ENCODE data around the gene NAT10.

Gene NAT10

DNA sequence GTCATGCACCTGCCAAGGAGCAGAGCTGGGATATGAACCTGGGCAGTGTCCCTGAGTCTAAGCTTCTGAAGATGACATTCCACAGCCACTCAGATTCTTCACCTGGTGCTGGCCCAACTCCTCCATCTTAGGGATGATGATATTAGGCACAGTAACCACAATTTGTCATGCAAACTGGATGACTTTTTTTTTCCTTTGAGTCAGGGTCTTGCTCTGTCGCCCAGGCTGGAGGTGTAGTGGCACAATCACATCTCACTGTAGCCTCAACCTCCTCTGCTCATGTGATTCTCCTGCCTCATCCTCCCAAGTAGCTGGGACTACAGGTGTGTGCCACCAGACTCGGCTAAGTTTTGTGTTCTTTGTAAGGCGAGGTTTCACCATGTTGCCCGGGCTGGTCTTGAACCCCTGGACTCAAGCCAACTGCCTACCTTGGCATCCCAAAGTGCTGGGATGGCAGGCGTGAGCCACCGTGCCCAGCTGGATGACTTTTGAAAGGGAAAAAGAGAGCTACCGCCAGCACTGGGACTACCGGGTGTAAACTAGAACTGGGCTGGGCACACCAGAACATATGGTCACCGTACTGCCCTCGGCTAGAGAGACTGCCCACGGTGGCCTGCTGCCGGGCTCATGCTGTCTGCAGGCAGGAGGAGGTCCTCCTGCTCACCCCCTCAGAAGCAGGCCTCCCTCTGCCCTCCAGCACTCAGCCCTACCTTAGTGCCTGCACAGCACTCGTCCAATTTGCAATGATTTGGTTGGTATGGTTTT, 77.7 kb downstream of the NAT10 start:
- Histone ChIP-seq H3K27me3 (ENCODE audit: insufficient read depth, low read length) (no peaks in the 10 kb centered on the region), H3K4me3 (ENCODE audit: low read length) (no peak overlapping the region), H3K36me3 (ENCODE audit: insufficient read depth, low read length) (no peaks in the 10 kb centered on the region), H2AFZ (ENCODE audit: low read depth, low read length) (no peak overlapping the region), H3K9me3 (ENCODE audit: low read length) (no peaks in the 10 kb centered on the region), H3K4me1 (ENCODE audit: insufficient read depth, low read length) (peaks cover 16% of the 10 kb centered on the region)

DNA sequence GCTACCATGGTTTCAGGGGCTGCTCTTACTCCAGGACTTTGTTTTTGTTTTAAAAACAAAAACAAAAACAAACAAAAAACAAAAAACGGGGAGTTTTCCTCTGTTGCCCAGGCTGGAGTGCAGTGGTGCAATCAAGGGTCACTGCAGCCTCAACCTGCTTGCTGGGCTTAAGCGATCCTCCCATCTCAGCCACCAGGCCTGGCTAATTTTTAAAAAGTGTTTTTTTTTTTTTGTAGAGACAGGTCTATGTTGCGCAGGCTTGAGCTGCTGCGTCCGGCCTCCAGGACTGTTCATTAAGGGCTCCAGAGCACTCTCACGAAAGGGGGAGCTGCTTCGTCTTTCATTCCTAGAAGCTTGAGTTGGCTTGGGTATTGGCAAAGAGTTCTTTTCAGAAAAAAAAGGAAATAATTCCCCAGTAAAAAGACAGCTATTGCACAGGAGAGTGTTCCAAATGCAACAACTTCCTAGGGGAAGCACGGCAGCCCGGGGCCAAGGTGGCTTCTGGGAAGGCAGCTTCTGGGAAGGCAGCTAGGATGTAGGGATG, 78.5 kb downstream of the NAT10 start:
- H3K4me3 ChIP-seq (ENCODE audit: low read length): no peak overlapping the region
- H3K36me3 ChIP-seq (ENCODE audit: insufficient read depth, low read length): no peaks in the 10 kb centered on the region
- H2AFZ ChIP-seq (ENCODE audit: low read depth, low read length): no peak overlapping the region
- H3K9me3 ChIP-seq (ENCODE audit: low read length): no peaks in the 10 kb centered on the region
- peaks cover 24% of the 10 kb centered on the region for H3K4me1 ChIP-seq (ENCODE audit: insufficient read depth, low read length)
- H3K27me3 ChIP-seq (ENCODE audit: insufficient read depth, low read length): no peaks in the 10 kb centered on the region

GRCh38 chr11:34184505-34185015, 79.1 kb downstream of the NAT10 start:
- H3K4me1 ChIP-seq (ENCODE audit: insufficient read depth, low read length): peaks cover 25% of the 10 kb centered on the region
- no peak overlapping the region for H2AFZ ChIP-seq (ENCODE audit: low read depth, low read length)
- H3K36me3 ChIP-seq (ENCODE audit: insufficient read depth, low read length): no peaks in the 10 kb centered on the region
- no peaks in the 10 kb centered on the region for H3K9me3 ChIP-seq (ENCODE audit: low read length)
- no peak overlapping the region for H3K4me3 ChIP-seq (ENCODE audit: low read length)
- H3K27me3 ChIP-seq (ENCODE audit: insufficient read depth, low read length): no peaks in the 10 kb centered on the region

GRCh38 chr11:34185926-34186841, 80.8 kb downstream of the NAT10 start:
- H3K4me1 ChIP-seq (ENCODE audit: insufficient read depth, low read length): peaks cover 25% of the 10 kb centered on the region
- peak overlapping the region; percentile 68 for H2AFZ ChIP-seq (ENCODE audit: low read depth, low read length)
- no peaks in the 10 kb centered on the region for H3K9me3 ChIP-seq (ENCODE audit: low read length)
- peak overlapping the region; percentile 41 for H3K4me3 ChIP-seq (ENCODE audit: low read length)
- no peaks in the 10 kb centered on the region for H3K27me3 ChIP-seq (ENCODE audit: insufficient read depth, low read length)
- H3K36me3 ChIP-seq (ENCODE audit: insufficient read depth, low read length): no peaks in the 10 kb centered on the region

- Histone ChIP-seq H3K9me3 (ENCODE audit: low read length) (no peaks in the 10 kb centered on the region), H3K4me3 (ENCODE audit: low read length) (no peak overlapping the region), H2AFZ (ENCODE audit: low read depth, low read length) (no peak overlapping the region), H3K36me3 (ENCODE audit: insufficient read depth, low read length) (no peaks in the 10 kb centered on the region), H3K27me3 (ENCODE audit: insufficient read depth, low read length) (no peaks in the 10 kb centered on the region), H3K4me1 (ENCODE audit: insufficient read depth, low read length) (peaks cover 32% of the 10 kb centered on the region)
These were observed 82.8 kb downstream of the NAT10 start for GRCh38 chr11:34188181-34188580.

GRCh38 chr11:34189191-34189590, 83.8 kb downstream of the NAT10 start:
- Histone ChIP-seq H3K4me3 (ENCODE audit: low read length) (no peak overlapping the region), H3K27me3 (ENCODE audit: insufficient read depth, low read length) (no peaks in the 10 kb centered on the region), H3K4me1 (ENCODE audit: insufficient read depth, low read length) (peaks cover 40% of the 10 kb centered on the region), H2AFZ (ENCODE audit: low read depth, low read length) (no peak overlapping the region), H3K36me3 (ENCODE audit: insufficient read depth, low read length) (no peaks in the 10 kb centered on the region), H3K9me3 (ENCODE audit: low read length) (no peaks in the 10 kb centered on the region)

DNA sequence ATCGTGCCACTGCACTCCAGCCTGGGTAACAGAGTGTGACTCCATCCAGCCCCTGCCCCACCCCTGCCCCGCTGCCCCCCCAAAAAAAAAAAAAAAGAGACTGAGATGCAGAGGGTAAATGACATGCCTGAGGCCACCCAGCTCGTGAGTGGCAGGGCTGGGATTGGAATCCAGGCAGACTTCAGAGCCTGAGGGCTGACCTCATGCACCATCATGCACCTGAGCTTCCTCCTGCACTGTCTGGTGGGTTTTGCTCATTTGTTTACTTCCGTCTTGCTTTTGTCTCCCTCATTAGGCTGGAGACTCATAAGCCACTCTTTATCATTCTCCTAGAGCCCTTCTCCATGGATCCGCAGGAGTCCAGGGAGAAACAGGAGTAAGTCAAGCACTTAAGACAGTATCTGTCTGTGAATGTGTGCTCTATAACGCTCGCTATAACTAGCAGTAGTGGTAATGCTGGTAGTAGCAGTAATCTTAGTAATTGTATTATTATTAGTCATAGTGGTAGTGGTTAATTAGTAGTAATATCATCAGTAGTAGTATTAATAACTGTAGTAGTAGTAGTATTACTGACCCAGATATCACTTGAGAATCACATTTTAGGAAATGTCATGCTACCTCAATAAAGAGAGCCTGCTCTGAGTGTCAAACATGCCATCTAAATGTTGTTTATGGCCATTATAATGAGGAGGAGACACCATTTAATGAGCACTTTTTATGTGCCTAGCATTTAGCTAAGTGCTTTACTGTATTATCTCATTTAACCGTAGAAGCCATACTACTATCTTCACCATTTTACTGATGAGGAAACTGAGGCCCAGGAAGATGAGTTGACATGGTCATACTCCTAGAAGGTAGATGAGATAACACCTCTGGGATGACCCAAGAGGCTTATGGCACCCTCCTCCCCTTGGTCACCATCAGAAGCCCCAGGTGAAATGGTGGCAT, 85.0 kb downstream of the NAT10 start:
- Histone ChIP-seq H2AFZ (ENCODE audit: low read depth, low read length) (no peak overlapping the region), H3K4me3 (ENCODE audit: low read length) (no peak overlapping the region), H3K27me3 (ENCODE audit: insufficient read depth, low read length) (no peaks in the 10 kb centered on the region), H3K36me3 (ENCODE audit: insufficient read depth, low read length) (no peaks in the 10 kb centered on the region), H3K4me1 (ENCODE audit: insufficient read depth, low read length) (peaks cover 40% of the 10 kb centered on the region), H3K9me3 (ENCODE audit: low read length) (no peaks in the 10 kb centered on the region)

DNA sequence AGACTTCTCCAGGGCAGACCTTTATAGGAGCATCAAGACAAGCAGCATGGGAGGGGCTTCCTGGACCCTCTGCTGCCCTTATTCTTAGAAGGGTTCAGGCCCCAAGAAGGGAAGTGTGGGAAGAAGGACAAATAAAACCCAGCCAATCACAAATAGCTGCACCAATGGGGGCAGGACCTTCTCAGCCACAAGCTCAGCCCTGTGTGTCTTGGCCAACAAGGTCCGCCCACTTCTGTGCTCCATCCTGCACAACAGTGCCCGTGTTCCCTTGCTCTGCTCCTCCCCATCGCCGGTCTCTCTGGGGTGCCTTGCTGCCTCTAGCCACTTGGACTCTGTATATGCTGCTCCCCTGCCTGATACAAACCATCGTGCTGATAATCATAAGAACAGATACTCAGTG, 86.1 kb downstream of the NAT10 start:
- H3K9me3 ChIP-seq (ENCODE audit: low read length): no peaks in the 10 kb centered on the region
- H3K36me3 ChIP-seq (ENCODE audit: insufficient read depth, low read length): no peaks in the 10 kb centered on the region
- no peak overlapping the region for H2AFZ ChIP-seq (ENCODE audit: low read depth, low read length)
- no peaks in the 10 kb centered on the region for H3K27me3 ChIP-seq (ENCODE audit: insufficient read depth, low read length)
- H3K4me3 ChIP-seq (ENCODE audit: low read length): no peak overlapping the region
- peaks cover 31% of the 10 kb centered on the region for H3K4me1 ChIP-seq (ENCODE audit: insufficient read depth, low read length)

DNA sequence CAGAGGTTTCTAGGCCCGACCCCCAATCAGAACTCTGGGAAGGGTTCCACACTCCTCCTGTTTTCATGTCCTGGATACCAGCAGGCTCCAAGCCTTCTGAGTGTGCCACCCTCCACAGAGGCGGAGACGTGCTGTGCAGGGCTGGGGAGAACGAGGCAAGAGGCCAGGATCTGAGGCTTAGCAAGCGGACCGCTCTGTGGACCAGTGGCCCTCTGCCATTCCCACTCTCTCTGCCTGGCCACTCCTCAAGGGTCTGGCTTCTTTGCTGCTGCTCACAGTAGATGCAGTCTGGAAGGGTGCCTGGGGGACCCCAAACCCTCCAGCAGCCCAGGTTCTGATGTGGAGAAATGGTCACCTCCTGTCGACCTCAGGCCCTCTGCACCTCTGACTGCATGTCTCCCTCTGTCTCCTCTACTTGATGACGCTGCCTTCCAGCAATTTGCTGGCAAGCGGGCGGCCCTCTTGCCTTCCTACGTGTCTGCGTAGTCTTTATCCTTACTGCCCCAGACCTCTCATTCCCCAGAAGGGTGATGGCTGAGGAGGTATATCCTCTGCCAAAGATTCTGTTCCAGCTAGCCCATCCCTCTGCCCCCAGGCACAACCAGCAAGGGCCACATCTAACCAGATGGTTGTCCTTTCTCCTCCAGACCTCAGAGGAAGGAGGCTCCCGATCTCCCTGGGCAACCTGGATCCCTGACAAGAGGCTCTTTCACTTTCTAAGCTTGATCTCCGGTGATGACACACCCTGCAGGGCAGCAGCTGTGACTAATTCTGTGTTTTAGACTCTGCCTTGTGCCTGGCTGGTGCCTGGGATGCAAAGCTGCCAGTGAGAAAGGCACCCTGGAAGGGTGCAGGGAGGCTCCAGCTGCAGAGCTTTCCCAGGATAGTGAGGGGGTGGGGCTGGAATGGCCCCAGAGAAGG, 87.3 kb downstream of the NAT10 start:
- H3K27me3 ChIP-seq (ENCODE audit: insufficient read depth, low read length): no peaks in the 10 kb centered on the region
- H3K9me3 ChIP-seq (ENCODE audit: low read length): no peaks in the 10 kb centered on the region
- no peak overlapping the region for H2AFZ ChIP-seq (ENCODE audit: low read depth, low read length)
- H3K4me1 ChIP-seq (ENCODE audit: insufficient read depth, low read length): peaks cover 25% of the 10 kb centered on the region
- no peaks in the 10 kb centered on the region for H3K36me3 ChIP-seq (ENCODE audit: insufficient read depth, low read length)
- H3K4me3 ChIP-seq (ENCODE audit: low read length): no peak overlapping the region

DNA sequence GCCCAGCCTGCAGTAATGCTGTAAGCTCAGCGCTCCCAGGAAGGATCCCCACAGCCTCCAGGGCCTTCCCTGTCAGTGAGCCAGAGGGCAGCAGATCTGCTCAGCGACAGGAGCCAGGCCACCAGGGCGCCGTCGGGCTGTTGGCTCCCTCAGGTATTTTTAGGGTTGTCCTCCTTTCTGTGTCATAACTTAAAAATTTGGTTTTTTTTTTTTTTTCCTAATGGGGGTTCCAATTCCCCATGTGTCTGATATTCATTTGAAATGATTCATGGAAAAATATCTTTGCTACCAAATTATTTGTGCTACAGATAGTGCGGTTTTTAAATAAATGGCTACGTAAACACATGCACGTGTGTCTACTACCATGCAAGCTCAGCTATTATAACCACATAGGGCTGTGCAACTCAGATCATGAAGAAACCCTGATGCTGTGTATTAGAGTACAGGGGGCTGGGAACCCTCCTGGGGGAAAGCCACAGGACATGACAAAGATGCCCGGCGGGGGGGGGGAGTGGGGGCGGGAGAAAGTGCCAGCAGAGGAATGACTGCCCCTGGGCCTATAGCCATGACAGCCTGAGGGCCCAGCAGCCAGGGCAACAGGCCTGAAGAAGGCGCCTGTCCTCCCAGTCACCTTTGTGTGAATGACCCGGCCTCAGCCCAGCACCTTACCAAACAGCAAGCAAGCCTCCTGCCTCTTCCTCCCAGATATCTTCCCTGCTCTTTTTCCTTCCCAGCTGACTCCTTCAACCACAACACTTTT, 89.3 kb downstream of the NAT10 start:
- H3K4me3 ChIP-seq (ENCODE audit: low read length): no peak overlapping the region
- no peak overlapping the region for H2AFZ ChIP-seq (ENCODE audit: low read depth, low read length)
- no peaks in the 10 kb centered on the region for H3K36me3 ChIP-seq (ENCODE audit: insufficient read depth, low read length)
- H3K9me3 ChIP-seq (ENCODE audit: low read length): no peaks in the 10 kb centered on the region
- peaks cover 15% of the 10 kb centered on the region for H3K4me1 ChIP-seq (ENCODE audit: insufficient read depth, low read length)
- H3K27me3 ChIP-seq (ENCODE audit: insufficient read depth, low read length): no peaks in the 10 kb centered on the region
